ENCODE data around the gene USP40. TPM values are rescaled to one million over a fixed set of nuclear protein-coding genes. Genes with fewer than 3 reads are reported as not detected.

The USP40 gene
- total RNA-seq, 1 experiment from 2014 or later: 34.9 TPM

- TF ChIP-seq YY1 (IDR thresholded peaks at IDR 0.05; ENCODE audit: extremely low read depth, insufficient replicate concordance, low read depth, low read length) (no peak), TCF7L2 (IDR thresholded peaks at IDR 0.05; ENCODE audit: borderline replicate concordance, extremely low read depth, insufficient read depth, insufficient read length) (no peak), ZNF274 (IDR thresholded peaks at IDR 0.05; ENCODE audit: low read depth, low read length) (no peak), SIN3A (IDR thresholded peaks at IDR 0.05; ENCODE audit: low read depth) (no peak), ELF1 (IDR thresholded peaks at IDR 0.05; ENCODE audit: borderline replicate concordance, low read depth) (no peak), FOSL1 (IDR thresholded peaks at IDR 0.05; ENCODE audit: low read depth) (no peak), CBX3 (IDR thresholded peaks at IDR 0.05; ENCODE audit: low read depth) (no peak), CTCF (IDR thresholded peaks at IDR 0.05 in 2 of 3, conservative IDR thresholded peaks at IDR 0.05 in 1 of 3; ENCODE audit: borderline replicate concordance in 1 of 3, insufficient read depth in 1 of 3, low read depth in 2 of 3, low read length in 2 of 3) (no peak), JUND (IDR thresholded peaks at IDR 0.05) (no peak), SRF (IDR thresholded peaks at IDR 0.05; ENCODE audit: low read depth) (no peak), SP1 (IDR thresholded peaks at IDR 0.05; ENCODE audit: low read depth) (no peak), EZH2phosphoT487 (IDR thresholded peaks at IDR 0.05; ENCODE audit: borderline replicate concordance) (no peak), EGR1 (IDR thresholded peaks at IDR 0.05; ENCODE audit: low read depth) (no peak), POLR2A (IDR thresholded peaks at IDR 0.05; ENCODE audit: borderline replicate concordance, extremely low read depth, insufficient read depth, insufficient read length) (no peak), POLR2AphosphoS5 (IDR thresholded peaks at IDR 0.05; ENCODE audit: low read depth, low read length) (no peak), EZH2 (IDR thresholded peaks at IDR 0.05) (no peak), CEBPB (IDR thresholded peaks at IDR 0.05; ENCODE audit: low read depth) (no peak)
- H3K27me3 ChIP-seq (ENCODE audit: insufficient read depth, low read length): no peaks in the 10 kb centered on the region
- H2AFZ ChIP-seq (ENCODE audit: low read depth, low read length, poor library complexity, severe bottlenecking): no peak overlapping the region
- CTCF ChIA-PET: interaction anchor here (4.0 kb wide), 1 partner anchor 41 kb away, joined by 73 read pairs; no protein-coding TSS in a partner anchor
- no peak overlapping the region for H3K4me2 ChIP-seq (ENCODE audit: low read length)
- POLR2A ChIA-PET: no interaction called here
- BruUV-seq (replicated peaks): no TSS peak
- no peak overlapping the region for H3K9ac ChIP-seq (ENCODE audit: low read length)
- H3K9me2 ChIP-seq (ENCODE audit: insufficient read depth): no peaks in the 10 kb centered on the region
- 0 out of 2 replicates have a peak, but pooled peaks cover 6% of the 10 kb centered on the region for H4K20me1 ChIP-seq (ENCODE audit: insufficient read depth)
- H3K79me2 ChIP-seq (ENCODE audit: insufficient read depth, low read length): peaks cover 16% of the 10 kb centered on the region; the same call in 1 of the 2 replicates
- intact Hi-C loops (cut with micrococcal nuclease): loop anchor here (10.0 kb wide), 2 partner anchors 160 to 840 kb away; no protein-coding TSS in a partner anchor
- H3K27ac ChIP-seq (ENCODE audit: low read depth, low read length): no peak overlapping the region
- H3K4me3 ChIP-seq (replicated peaks in 1 of 2; ENCODE audit: low read depth in 1 of 2, low read length in 2 of 2): no peak overlapping the region
- no peaks in the 10 kb centered on the region for H3K9me3 ChIP-seq (ENCODE audit: control insufficient read depth in 1 of 2, insufficient read depth in 1 of 2, low read depth in 1 of 2, low read length in 2 of 2)
- no peak for DNase-seq (ENCODE audit: low read depth, low spot score)
- no peaks in the 10 kb centered on the region for H3K4me1 ChIP-seq (ENCODE audit: control insufficient read depth in 1 of 2, insufficient read depth in 2 of 2, low read length in 2 of 2)
- no peak for ATAC-seq
- RAD21 ChIA-PET (ENCODE audit: low non-redundant PET in 1 of 2, low total read pairs in 2 of 2, uncharacterized antibody in 2 of 2, unreplicated experiment in 2 of 2): no interaction called here
- H3K36me3 ChIP-seq (ENCODE audit: control insufficient read depth in 1 of 2, insufficient read depth in 2 of 2, low read length in 2 of 2): peaks cover 9 to 36% of the 10 kb centered on the region in 2 experiments
Measured at GRCh38 chr2:233445152-233445830, 121.3 kb downstream of the USP40 start.

All from HCT116 (cell line).